GM23248 (cell line): ENCODE results near the gene ZBTB17. TPM values are rescaled to one million over a fixed set of nuclear protein-coding genes. Genes with fewer than 3 reads are reported as not detected.

Source experiments
- DNase-seq: peaks from one replicate; pipeline ENCODE4 v3.0.0-alpha.2; 2015
- H2AFZ ChIP-seq: fragments of 200-600 bp; sonication (generic); 2 replicates; pipeline ENCODE4 v1.6.1; 2016; ENCODE audit warnings: antibody characterized with exemption
- H3F3A ChIP-seq: fragments of 200-600 bp; sonication (generic); 2 replicates; pipeline ENCODE4 v1.6.1; 2016; ENCODE audit warnings: mild to moderate bottlenecking, antibody characterized with exemption, mixed run types; ENCODE audit not compliant: insufficient read depth
- H3K27ac ChIP-seq: fragments of 200-600 bp; sonication (generic); 2 replicates; pipeline ENCODE4 v1.5.1; 2016; ENCODE audit warnings: mild to moderate bottlenecking
- H3K27me3 ChIP-seq: fragments of 200-600 bp; sonication (generic); replicated peaks from 2 replicates; pipeline ENCODE4 v1.6.1; 2016; ENCODE audit warnings: mild to moderate bottlenecking; ENCODE audit not compliant: insufficient read depth
- H3K36me3 ChIP-seq: fragments of 200-600 bp; sonication (generic); 2 replicates; pipeline ENCODE4 v1.6.1; 2016; ENCODE audit warnings: low read depth, mild to moderate bottlenecking
- H3K4me1 ChIP-seq: fragments of 200-600 bp; sonication (generic); 2 replicates; pipeline ENCODE4 v1.6.1; 2016; ENCODE audit warnings: mild to moderate bottlenecking; ENCODE audit not compliant: insufficient read depth
- H3K4me2 ChIP-seq: fragments of 200-600 bp; sonication (generic); one replicate; pipeline ENCODE4 v1.6.1; 2016; ENCODE audit warnings: mild to moderate bottlenecking; ENCODE audit not compliant: unreplicated experiment
- H3K4me3 ChIP-seq: fragments of 200-600 bp; sonication (generic); 2 replicates; pipeline ENCODE4 v1.5.1; 2016; ENCODE audit warnings: mild to moderate bottlenecking
- H3K79me2 ChIP-seq: fragments of 200-600 bp; sonication (generic); 2 replicates; pipeline ENCODE4 v1.6.1; 2016; ENCODE audit warnings: mild to moderate bottlenecking; ENCODE audit not compliant: insufficient read depth
- H3K9ac ChIP-seq: fragments of 200-600 bp; sonication (generic); 2 replicates; pipeline ENCODE4 v1.6.1; 2016; ENCODE audit warnings: mild to moderate bottlenecking
- H3K9me2 ChIP-seq: fragments of 200-600 bp; sonication (generic); 2 replicates; pipeline ENCODE4 v1.6.1; 2016; ENCODE audit warnings: mixed run types, mild to moderate bottlenecking, moderate library complexity; ENCODE audit not compliant: insufficient read depth
- H3K9me3 ChIP-seq: fragments of 200-600 bp; sonication (generic); one replicate; pipeline ENCODE4 v1.6.1; 2017; ENCODE audit warnings: low read depth
- H4K20me1 ChIP-seq: fragments of 200-600 bp; sonication (generic); 2 replicates; pipeline ENCODE4 v1.6.0; 2016; ENCODE audit not compliant: insufficient read depth
- EZH2 ChIP-seq: fragments of 200-600 bp; sonication (generic); IDR thresholded peaks from 2 replicates; pipeline ENCODE4 v1.6.1; 2018; ENCODE audit warnings: antibody characterized with exemption, mild to moderate bottlenecking; ENCODE audit not compliant: insufficient read depth, poor library complexity, severe bottlenecking
- EZH2phosphoT487 ChIP-seq: fragments of 200-600 bp; sonication (generic); IDR thresholded peaks from 2 replicates; pipeline ENCODE4 v1.6.1; 2018; ENCODE audit warnings: antibody characterized with exemption, moderate library complexity, mild to moderate bottlenecking, low read depth; ENCODE audit not compliant: insufficient read depth
- WGBS, 2 experiments: methylation state at CpG; one replicate each; pipeline ENCODE4 v1.1.6; 2015 to 2017; ENCODE audit warnings: low lambda C conversion rate in 2 of 2, low coverage in 1 of 2; ENCODE audit errors: missing lambda C conversion rate in 2 of 2; 5-methylcytosine and 5-hydroxymethylcytosine counted together
- in situ Hi-C: fragments of 300-500 bp; cut with MboI; formaldehyde crosslinking; loops from 2 replicates; pipeline ENCODE4 v1.15.0; 2020
- polyA plus RNA-seq: library from polyadenylated mRNA; unstranded; fragments of >200 nt; fragmentation: Nextera tagmentation; extraction: Ambion mirVana; gene quantifications from 2 replicates; pipeline ENCODE4 v1.2.1, GENCODE V29; 2016
- total RNA-seq: library from RNA; depleted of rRNA; stranded (reverse); fragments of >200 nt; shearing (Covaris generic); gene quantifications from 2 replicates; pipeline ENCODE4 v1.2.3, GENCODE V29; 2014

Gene ZBTB17
- total and polyA plus RNA-seq, 2 experiments from 2014 or later = 20.5 to 33.2 TPM

- Histone ChIP-seq H3K27me3 (no peaks in the 10 kb centered on the region), H3K79me2 (peaks cover 83% of the 10 kb centered on the region), H2AFZ (no peak overlapping the region), H3K9ac (peak overlapping the region; percentile 70), H3K4me2 (peak overlapping the region; percentile 72), H3K4me1 (peaks cover 45% of the 10 kb centered on the region), H3K9me2 (no peaks in the 10 kb centered on the region), H3K9me3 (no peaks in the 10 kb centered on the region), H3K4me3 (no peak overlapping the region), H3K36me3 (no peaks in the 10 kb centered on the region), H3F3A (peaks cover 55% of the 10 kb centered on the region), H3K27ac (peak overlapping the region; percentile 90), H4K20me1 (no peaks in the 10 kb centered on the region; the same call in 1 of the 2 replicates)
- in situ Hi-C loops = no loop called here
- no peak for TF ChIP-seq EZH2phosphoT487
- no peak for TF ChIP-seq EZH2
- 70 to 75% methylated on average over 10 of the region's 10 CpGs for WGBS, 2 experiments
- no peak for DNase-seq
Observed at GRCh38 chr1:15963968-15964648, 11.8 kb downstream of the ZBTB17 start.

GRCh38 chr1:15963363-15963967 is 12.4 kb downstream of the ZBTB17 start:
- H3K79me2 ChIP-seq = peaks cover 83% of the 10 kb centered on the region

GRCh38 chr1:15962671-15963362 is 13.1 kb downstream of the ZBTB17 start:
- Histone ChIP-seq H3K9me3 (no peaks in the 10 kb centered on the region), H3K79me2 (peaks cover 83% of the 10 kb centered on the region), H3K36me3 (no peaks in the 10 kb centered on the region), H3K9me2 (no peaks in the 10 kb centered on the region), H3K4me2 (peak overlapping the region; percentile 72), H4K20me1 (no peaks in the 10 kb centered on the region; the same call in 1 of the 2 replicates), H3K4me1 (peaks cover 45% of the 10 kb centered on the region), H2AFZ (no peak overlapping the region), H3F3A (peaks cover 46% of the 10 kb centered on the region), H3K9ac (no peak overlapping the region; the same call in 1 of the 2 replicates), H3K4me3 (no peak overlapping the region), H3K27ac (peak overlapping the region; percentile 90), H3K27me3 (no peaks in the 10 kb centered on the region)
- DNase-seq = no peak
- 87 to 88% methylated on average over 8 of the region's 8 CpGs for WGBS, 2 experiments
- in situ Hi-C loops = no loop called here
- no peak for TF ChIP-seq EZH2phosphoT487
- TF ChIP-seq EZH2 = no peak

More at GRCh38 chr1:15963363-15963967, 12.4 kb downstream of the ZBTB17 start:
- Histone ChIP-seq H3K9me3 (no peaks in the 10 kb centered on the region), H3K9me2 (no peaks in the 10 kb centered on the region), H3K4me1 (peaks cover 45% of the 10 kb centered on the region), H3K4me3 (no peak overlapping the region), H2AFZ (no peak overlapping the region), H3K4me2 (peak overlapping the region; percentile 72), H3F3A (peaks cover 53% of the 10 kb centered on the region), H3K27me3 (no peaks in the 10 kb centered on the region), H3K9ac (peak overlapping the region; percentile 70), H3K36me3 (no peaks in the 10 kb centered on the region), H3K27ac (peak overlapping the region; percentile 90), H4K20me1 (no peaks in the 10 kb centered on the region; the same call in 1 of the 2 replicates)
- no peak for DNase-seq
- TF ChIP-seq EZH2 (no peak), EZH2phosphoT487 (no peak)
- in situ Hi-C loops = no loop called here

- no peak overlapping the region for H3K4me2 ChIP-seq
- peaks cover 45% of the 10 kb centered on the region for H3K4me1 ChIP-seq
- no peak overlapping the region for H2AFZ ChIP-seq
- in situ Hi-C loops = no loop called here
- peaks cover 40% of the 10 kb centered on the region for H3F3A ChIP-seq
- no peak overlapping the region for H3K4me3 ChIP-seq
- H3K9me3 ChIP-seq = no peaks in the 10 kb centered on the region
- no peaks in the 10 kb centered on the region for H3K9me2 ChIP-seq
- H4K20me1 ChIP-seq = no peaks in the 10 kb centered on the region; the same call in 1 of the 2 replicates
- H3K27ac ChIP-seq = no peak overlapping the region
- no peaks in the 10 kb centered on the region for H3K27me3 ChIP-seq
- 95 to 96% methylated on average over 6 of the region's 6 CpGs for WGBS, 2 experiments
- no peak for DNase-seq
- no peaks in the 10 kb centered on the region for H3K36me3 ChIP-seq
- H3K9ac ChIP-seq = no peak overlapping the region
- H3K79me2 ChIP-seq = peaks cover 83% of the 10 kb centered on the region
- TF ChIP-seq EZH2 = no peak
- TF ChIP-seq EZH2phosphoT487 = no peak
Observed at GRCh38 chr1:15962176-15962575, 13.7 kb downstream of the ZBTB17 start.
